ENCODE results near the gene CARHSP1. TPM values are rescaled to one million over a fixed set of nuclear protein-coding genes. Genes with fewer than 3 reads are reported as not detected.
"Not testable (repeated sequence)": the region's sequence is repeated elsewhere in the genome, so short reads cannot be mapped to it uniquely, and the experiment has no call there.

Gene CARHSP1
- polyA plus RNA-seq, 2 of the 4 experiments (the other 2 are of a cell fraction), result 53.9 to 172 TPM

- TF ChIP-seq ZSCAN20 (CRISPR knock-in tag; IDR thresholded peaks at IDR 0.05) (no peak), HEYL (CRISPR knock-in tag; IDR thresholded peaks at IDR 0.05) (no peak), NPAS2 (CRISPR knock-in tag; IDR thresholded peaks at IDR 0.05; ENCODE audit: borderline replicate concordance) (no peak), MAFK (IDR thresholded peaks at IDR 0.05; ENCODE audit: partially characterized antibody) (no peak), MAZ (IDR thresholded peaks at IDR 0.05; ENCODE audit: borderline replicate concordance, low read depth, low read length) (no peak; the same call in 1 of the 2 replicates), CTCF (IDR thresholded peaks at IDR 0.05) (no peak), BHLHE40 (IDR thresholded peaks at IDR 0.05; ENCODE audit: low read depth, low read length) (no peak), HOXA7 (CRISPR knock-in tag; IDR thresholded peaks at IDR 0.05) (no peak), TFCP2L1 (CRISPR knock-in tag; IDR thresholded peaks at IDR 0.05) (no peak), CHD4 (IDR thresholded peaks at IDR 0.05; ENCODE audit: borderline replicate concordance) (no peak), FOXS1 (CRISPR knock-in tag; IDR thresholded peaks at IDR 0.05) (no peak; the same call in 1 of the 2 replicates), ZC3H11A (IDR thresholded peaks at IDR 0.05) (no peak), KDM5A (IDR thresholded peaks at IDR 0.05) (no peak), RFX5 (IDR thresholded peaks at IDR 0.05) (no peak), MYC (IDR thresholded peaks at IDR 0.05; ENCODE audit: borderline replicate concordance, low read length) (no peak; the same call in 1 of the 2 replicates), TP53 (CRISPR knock-in tag; IDR thresholded peaks at IDR 0.05) (0 out of 2 replicates have a peak, but pooled peaks have one; percentile 22), E2F6 (IDR thresholded peaks at IDR 0.05; ENCODE audit: borderline replicate concordance, low read depth) (peak; percentile 93), ZFP36 (IDR thresholded peaks at IDR 0.05; ENCODE audit: borderline replicate concordance, partially characterized antibody) (no peak), NFE2L2 (conservative IDR thresholded peaks at IDR 0.05; ENCODE audit: low read length) (no peak), ATOH8 (CRISPR knock-in tag; IDR thresholded peaks at IDR 0.05; ENCODE audit: low read depth) (peak; percentile 57; the same call in 1 of the 2 replicates), HES2 (IDR thresholded peaks at IDR 0.05) (no peak), EP300 (IDR thresholded peaks at IDR 0.05) (no peak), EHF (CRISPR knock-in tag; IDR thresholded peaks at IDR 0.05) (peak; percentile 50; the same call in 1 of the 2 replicates), RAD21 (conservative IDR thresholded peaks at IDR 0.05 in 1 of 2, IDR thresholded peaks at IDR 0.05 in 1 of 2) (0 out of 5 replicates have a peak, but pooled peaks of 1 of the 2 experiments have one; percentile 7), ELK1 (IDR thresholded peaks at IDR 0.05; ENCODE audit: low read depth, low read length) (no peak)
Measured at GRCh38 chr16:8868416-8869211, at the start of gene CARHSP1 (continued).

- DNase-seq (ENCODE audit: low read depth in 1 of 2, low spot score in 1 of 2); H3K4me2 ChIP-seq; H3K9me3 ChIP-seq; H3K27ac ChIP-seq; ATAC-seq; H3K4me3 ChIP-seq; H3K4me1 ChIP-seq; FAIRE-seq; POLR2A ChIA-PET: not testable (repeated sequence)
- 96% methylated on average over 10 of the region's 10 CpGs for WGBS (ENCODE audit: missing lambda C conversion rate)
- CTCF ChIA-PET, result interaction anchor here (2.2 kb wide), 1 partner anchor 19 kb away, joined by 6 read pairs; no protein-coding TSS in a partner anchor
Measured at GRCh38 chr16:8917336-8917735, 48.5 kb upstream of the CARHSP1 start.
